Kidney capillary endothelial cell (primary cell): ENCODE data around the gene IGDCC3.
"Not testable (repeated sequence)": the region's sequence is repeated elsewhere in the genome, so short reads cannot be mapped to it uniquely, and the experiment has no call there.

Source experiments
- DNase-seq: peaks from one replicate; pipeline ENCODE4 v3.0.0-alpha.2; 2018; ENCODE audit warnings: low spot score

IGDCC3 gene

DNA sequence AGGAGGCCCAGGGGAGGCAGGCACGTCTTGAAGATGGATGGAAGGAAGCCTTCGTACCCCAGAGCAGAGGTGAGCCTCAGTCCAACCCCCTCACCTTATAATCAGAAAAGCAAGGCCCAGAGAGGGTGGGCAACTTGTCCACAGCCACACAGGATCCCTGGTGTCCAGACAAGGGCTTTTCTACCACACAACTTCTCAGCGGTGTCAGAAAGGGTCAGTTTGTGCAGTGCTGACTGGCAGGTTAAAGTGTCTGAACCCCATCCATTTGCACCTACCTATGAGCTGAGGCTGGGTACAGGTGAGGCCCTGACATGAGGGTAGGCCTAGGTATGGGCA is 8.6 kb downstream of the IGDCC3 start:
- DNase-seq = no peak

DNA sequence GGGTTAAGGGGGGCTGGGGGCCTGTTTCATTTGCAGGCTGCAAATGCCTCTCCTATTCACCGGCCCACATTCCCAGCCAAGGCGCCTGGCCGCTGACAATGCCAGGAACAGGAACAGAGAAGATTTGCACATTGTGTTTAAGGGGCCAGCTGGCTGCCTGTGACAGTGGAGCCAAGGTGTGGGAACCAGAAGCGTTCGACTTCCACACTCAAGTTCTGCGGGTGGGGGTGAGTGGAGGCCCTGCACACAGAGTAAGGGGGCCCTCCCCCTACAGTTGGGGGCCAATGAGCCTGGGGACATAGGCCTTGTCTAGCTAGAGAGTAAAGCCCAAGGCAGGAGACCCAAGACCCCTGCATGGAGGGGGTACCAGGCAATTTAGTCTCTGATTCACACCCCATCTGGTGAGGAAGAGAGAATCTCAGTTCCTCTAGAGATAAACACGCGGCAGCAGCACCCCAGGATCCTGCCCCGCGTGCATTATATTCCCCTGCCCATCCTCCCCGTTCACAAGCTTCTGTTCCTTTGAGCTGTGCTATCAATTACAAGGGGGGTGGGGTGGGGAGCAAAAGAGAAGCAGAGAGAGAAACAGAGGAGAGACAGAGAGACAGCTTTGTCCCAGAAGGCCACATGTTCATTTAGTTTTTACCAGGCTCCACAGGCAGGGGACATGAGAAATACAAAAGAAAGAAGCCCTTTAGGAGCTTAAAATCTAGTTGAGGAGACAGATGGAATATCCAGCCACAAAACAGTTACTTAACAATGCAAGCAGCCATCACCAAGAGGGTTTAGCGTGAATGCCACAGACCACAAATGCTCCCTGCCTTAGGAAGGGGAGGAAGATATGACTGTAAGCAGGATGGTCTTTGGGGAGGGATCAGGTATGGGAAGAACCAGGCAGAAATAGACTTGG is 9.2 kb downstream of the IGDCC3 start:
- no peak for DNase-seq

GRCh38 chr15:65366122-65366892 is 11.5 kb downstream of the IGDCC3 start:
- DNase-seq = no peak

- DNase-seq = no peak
Measured at GRCh38 chr15:65365229-65365628, 12.6 kb downstream of the IGDCC3 start.

- no peak for DNase-seq
Measured at GRCh38 chr15:65363766-65364165, 14.0 kb downstream of the IGDCC3 start.

GRCh38 chr15:65363306-65363705 is 14.5 kb downstream of the IGDCC3 start:
- DNase-seq = no peak

- no peak for DNase-seq
Measured at GRCh38 chr15:65362491-65362890, 15.3 kb downstream of the IGDCC3 start.

DNA sequence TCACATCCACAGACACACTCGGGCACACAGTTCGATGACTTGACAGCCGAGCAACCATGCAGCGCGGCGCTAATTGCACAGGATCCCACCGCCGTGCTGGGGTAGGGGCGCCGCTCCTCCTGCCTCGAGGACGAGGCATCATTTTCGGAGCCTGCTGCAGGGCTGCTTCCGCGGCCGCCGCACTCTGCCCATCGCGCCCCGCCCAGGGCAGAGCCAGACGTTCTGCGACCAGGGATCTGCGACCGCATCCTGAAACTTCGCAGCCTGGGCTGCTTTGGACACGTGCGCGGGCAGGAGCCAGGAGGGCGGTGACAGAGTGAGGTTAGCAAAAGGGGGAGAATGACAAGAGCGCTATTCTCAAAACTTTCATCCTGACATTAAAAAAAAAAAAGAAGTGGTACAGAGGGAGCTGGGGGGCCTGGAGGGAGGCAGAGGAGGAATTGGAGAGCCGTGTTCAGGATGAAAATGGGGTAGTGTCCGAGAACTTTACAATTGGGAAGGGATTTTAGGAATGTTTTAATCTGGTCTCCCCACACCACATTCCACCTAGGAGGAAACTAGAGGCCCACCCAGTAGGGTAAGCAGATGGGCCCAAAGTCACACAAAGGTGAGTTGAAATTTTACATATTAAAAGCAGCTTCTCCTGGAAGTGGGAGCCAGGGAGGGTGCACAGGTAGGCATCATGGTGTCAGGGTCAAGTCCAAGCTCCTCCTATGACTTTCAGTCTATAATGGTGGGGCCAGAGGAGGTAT is 15.9 kb downstream of the IGDCC3 start:
- no peak for DNase-seq

DNA sequence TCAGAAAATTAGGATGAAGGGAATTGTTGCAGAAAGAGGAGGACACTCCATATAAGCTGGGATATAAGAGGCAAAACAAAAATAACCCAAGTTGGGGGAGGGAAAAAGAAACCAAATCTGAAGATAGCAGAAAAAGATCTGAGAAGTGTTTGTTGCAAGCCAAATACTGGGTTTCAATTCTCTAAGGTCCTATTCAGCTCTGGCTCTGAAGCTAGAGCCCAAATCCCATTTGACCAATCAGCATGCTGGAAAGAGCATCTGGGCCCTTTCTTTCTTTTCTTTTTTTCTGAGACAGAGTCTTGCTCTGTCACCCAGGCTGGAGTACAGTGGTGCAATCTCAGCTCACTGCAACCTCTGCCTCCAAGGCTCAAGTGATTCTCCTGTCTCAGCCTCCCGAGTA is 17.3 kb downstream of the IGDCC3 start:
- DNase-seq = no peak

DNA sequence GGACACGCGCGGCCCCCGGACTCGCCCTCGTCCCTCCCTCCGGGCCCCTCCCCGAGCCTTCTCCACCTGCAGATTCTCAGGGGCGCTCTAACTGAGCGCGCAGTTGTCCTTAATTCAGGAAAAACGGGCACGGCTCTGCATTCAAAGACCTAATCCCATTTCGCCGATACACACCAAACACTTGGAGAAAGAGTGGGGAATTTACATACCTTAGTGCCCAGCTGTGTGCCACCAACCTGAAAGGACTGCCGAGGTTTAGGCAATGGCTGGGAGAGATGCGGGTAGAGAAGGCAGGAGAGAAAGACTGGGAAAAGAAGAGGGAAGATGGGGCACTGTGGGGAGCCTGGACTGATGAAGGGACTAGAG is 21.8 kb downstream of the IGDCC3 start:
- no peak for DNase-seq

DNA sequence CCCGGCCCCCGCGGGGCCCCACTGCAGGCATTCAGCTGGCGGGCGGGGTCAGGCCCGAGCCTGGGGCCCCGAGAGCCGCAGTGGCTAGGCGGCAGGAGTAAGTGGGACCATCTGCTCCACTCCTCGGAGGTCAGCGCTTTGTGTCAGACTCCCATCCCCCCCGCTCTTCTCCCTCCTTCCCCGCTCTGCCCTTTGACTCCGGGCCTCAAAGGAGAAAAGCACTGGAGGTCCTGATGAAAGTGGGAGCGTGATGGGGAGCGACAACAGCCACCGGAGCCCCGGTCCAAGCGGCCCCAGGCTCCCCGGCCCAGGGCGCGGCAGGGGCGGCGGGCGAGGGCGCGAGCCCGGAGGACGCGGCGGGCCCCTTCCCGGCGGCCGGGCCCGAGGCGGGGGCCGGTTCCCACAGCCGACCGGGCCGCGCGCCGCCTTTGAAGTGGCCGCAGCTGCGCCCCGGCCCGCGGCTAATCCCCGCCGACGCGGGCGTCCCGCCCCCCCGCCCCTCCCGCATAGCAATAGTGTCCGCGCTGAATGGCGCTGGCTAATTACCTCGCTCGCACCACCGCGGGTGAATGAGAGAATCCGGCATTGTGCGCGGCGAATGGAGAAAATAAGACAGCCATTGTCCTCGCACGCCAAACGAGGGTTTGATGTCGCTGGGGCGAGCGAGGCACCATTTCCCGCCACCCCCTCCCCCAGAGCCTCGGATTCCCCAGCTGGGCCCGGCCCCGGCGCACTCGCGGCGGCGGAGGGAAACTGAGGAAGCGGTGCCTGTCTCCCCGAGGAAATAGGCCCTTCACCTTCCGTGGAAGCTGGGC is 22.4 kb downstream of the IGDCC3 start:
- DNase-seq = no peak

GRCh38 chr15:65354835-65355172 is 23.0 kb downstream of the IGDCC3 start:
- no peak for DNase-seq

- not testable (repeated sequence) for DNase-seq
Measured at GRCh38 chr15:65351972-65352371, 25.8 kb downstream of the IGDCC3 start.

DNA sequence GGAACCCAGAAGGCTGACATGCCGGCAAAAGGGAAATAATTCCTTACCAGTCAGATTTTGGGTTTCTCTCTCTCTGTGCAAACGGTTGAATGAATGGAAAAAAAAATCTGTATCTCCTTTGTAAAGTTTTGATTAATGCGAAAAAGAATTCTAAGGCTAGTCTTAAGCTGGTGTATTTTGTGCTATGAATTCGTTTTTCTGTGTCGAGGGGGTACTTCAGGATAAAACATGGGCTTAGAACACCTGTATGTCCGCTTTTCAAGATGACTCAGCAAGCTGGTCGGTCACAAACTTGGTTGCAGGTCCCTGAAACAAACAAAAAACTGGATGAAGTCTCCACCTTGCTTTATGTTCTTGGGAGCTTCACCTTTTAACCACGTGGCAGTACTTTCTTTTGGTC is 28.5 kb downstream of the IGDCC3 start:
- DNase-seq = no peak

GRCh38 chr15:65347756-65348155 is 30.0 kb downstream of the IGDCC3 start:
- not testable (repeated sequence) for DNase-seq

- DNase-seq = no peak
Measured at GRCh38 chr15:65346856-65347598, 30.8 kb downstream of the IGDCC3 start.

GRCh38 chr15:65344914-65345275 is 32.9 kb downstream of the IGDCC3 start:
- no peak for DNase-seq

- no peak for DNase-seq
Measured at GRCh38 chr15:65344214-65344913, 33.4 kb downstream of the IGDCC3 start.

GRCh38 chr15:65343374-65343981 is 34.3 kb downstream of the IGDCC3 start:
- DNase-seq = no peak

GRCh38 chr15:65342493-65342892 is 35.3 kb downstream of the IGDCC3 start:
- DNase-seq = no peak
